Globus pallidus (tissue), 1 donor: ENCODE data around the gene ZNF239.
"Not testable (repeated sequence)": the region's sequence is repeated elsewhere in the genome, so short reads cannot be mapped to it uniquely, and the experiment has no call there.

Experiments
- DNase-seq: peaks from one replicate; pipeline ENCODE4 v3.0.0-alpha.2; 2015; ENCODE audit warnings: low spot score

The ZNF239 gene

GRCh38 chr10:43576580-43576979, 2.2 kb upstream of the ZNF239 start:
- DNase-seq: no peak

GRCh38 chr10:43576062-43576461, 1.6 kb upstream of the ZNF239 start:
- DNase-seq: no peak

DNA sequence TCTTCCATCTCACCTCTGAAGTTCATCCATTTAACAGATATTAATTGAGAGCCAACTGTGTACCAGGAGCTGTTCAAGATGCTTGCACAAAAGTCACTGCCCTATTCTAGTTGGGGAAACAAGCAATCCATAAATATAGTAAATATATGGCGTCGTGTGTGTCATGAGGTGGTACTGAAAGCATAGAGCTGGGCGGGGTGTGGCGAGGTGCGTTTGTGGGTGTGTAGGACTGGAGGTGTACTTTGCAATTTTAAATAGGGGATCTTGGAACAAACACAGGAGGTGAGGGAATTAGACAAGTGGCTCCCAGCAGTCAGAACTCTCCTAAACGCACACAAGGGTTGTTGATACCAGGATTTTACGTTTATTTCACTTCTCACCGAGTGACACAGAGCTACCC, 490 bp upstream of the ZNF239 start:
- DNase-seq: no peak

DNA sequence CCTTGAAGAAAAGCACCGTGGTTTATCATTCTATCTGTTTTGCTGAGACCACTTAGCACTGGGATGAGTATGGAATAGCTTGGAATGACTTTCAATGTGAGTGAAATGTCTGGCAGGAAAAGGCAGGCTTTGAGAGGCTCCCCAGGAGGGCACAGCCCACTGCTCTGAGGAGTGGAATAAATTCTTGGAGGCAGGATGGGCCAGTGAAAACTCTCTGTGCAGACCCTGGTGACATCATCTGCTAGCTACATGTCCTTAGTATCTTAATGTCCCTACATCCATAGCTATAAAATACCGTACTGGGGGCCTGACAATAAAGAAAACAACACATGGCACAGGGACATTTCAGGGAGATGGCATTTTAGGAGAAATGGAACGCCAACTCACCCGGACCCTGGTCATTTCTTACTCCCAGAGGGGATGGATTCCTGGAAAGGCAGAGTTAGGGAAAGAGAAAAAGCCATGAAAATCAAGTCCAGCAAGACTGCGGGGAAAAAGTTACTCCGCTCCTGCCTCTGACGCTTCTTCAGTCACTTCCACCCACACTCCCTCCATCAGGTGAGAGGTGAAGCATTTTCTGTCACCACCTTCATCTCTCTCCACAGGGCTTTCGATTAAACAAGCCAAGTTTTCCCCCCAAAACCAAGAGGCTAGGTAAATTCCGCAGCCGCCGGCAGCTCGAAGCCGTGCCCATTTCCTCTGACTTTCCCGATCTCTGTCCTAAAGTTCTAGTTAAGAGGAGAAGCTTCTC, 991 bp downstream of the ZNF239 start:
- DNase-seq: no peak

- DNase-seq: no peak
Measured at GRCh38 chr10:43570971-43571370, 3.4 kb downstream of the ZNF239 start.

DNA sequence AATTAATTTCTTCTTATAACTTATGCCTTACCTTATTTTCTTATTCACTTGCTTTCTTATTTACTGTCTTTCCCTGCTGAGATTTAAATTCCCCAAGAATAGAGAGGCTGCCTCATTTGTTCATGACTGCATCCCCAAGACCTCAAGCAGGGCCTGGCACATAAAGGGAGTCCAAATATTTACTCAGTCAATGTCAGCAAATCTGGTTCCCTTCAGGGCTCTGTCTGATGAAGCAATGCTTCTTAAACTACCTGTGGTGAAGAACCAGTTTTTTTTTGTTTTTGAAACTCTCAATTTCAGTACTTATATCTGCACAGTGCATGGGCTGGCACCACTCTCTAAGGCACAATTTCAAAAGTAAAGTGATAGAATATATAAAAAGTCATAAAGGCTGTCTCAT, 4.7 kb downstream of the ZNF239 start:
- no peak for DNase-seq

DNA sequence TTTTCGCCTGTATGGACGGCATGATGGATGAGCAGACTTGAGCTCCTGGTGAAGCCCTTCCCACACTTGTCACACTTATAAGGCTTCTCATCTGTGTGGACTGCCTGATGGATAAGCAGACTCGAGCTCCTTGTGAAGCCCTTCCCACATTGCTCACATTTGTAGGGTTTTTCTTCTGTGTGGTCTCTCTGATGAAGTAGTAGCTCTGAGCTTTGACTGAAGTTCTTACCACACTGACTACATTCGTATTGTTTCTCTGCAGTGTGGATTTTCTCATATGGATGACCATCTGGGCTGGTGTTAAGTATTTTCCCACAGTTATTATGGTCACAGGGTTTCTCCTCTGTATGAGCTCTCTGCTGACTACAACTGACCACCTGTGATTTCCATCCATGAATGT, 17.2 kb downstream of the ZNF239 start:
- DNase-seq: no peak

DNA sequence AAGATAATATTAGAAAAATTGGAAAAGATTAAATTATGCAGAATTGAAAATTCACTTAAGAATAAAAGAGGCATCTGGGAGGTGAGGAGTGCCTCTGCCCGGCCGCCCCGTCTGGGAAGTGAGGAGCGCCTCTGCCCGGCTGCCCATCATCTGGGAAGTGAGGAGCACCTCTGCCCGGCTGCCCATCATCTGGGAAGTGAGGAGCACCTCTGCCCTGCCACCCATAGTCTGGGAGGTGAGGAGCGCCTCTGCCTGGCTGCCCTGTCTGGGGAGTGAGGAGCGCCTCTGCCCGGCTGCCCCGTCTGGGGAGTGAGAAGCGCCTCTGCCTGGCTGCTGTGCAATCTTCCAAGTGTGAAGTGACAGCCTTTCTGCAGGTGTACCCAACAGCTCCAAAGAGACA, 30.7 kb downstream of the ZNF239 start:
- DNase-seq: not testable (repeated sequence)

GRCh38 chr10:43524434-43525247, 49.8 kb downstream of the ZNF239 start:
- DNase-seq: no peak
